Stimulated activated CD4-positive, alpha-beta T cell treated with anti-CD3 and anti-CD28 coated beads, Interleukin-2, amount 100 ng/mL, for 4 hours (primary cell): ENCODE results near the gene JAK2.
"Not testable (repeated sequence)": the region's sequence is repeated elsewhere in the genome, so short reads cannot be mapped to it uniquely, and the experiment has no call there.

Source experiments
- DNase-seq: peaks from one replicate; pipeline ENCODE4 v3.0.0-alpha.2; 2020; ENCODE audit warnings: low read depth

JAK2 gene

DNA sequence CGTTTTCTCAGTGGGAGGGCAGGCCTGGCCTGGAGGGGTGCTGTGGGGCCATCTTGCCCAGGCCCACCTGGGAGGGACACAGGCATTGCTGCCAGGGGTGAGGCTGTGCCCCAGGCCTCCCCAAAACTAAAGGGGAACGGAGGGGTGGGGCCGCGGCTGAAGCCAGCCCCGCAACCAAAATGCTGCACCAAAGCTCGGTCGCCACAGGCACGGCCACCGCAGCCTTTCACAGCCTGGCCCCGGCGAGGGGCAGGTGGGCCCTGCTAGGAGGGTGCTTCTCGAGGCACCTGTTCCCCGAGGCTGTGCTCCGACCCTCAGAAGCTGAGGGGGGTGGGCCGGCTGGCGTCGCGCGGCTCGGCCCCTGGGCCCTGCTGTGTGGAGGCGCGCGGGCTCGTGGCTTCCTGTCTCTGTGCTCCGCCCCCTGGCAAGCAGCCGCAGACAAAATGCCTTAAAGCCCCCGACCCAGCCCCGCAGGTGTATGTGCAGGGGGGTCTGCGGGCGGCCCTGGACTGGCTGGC, 57.6 kb downstream of the JAK2 start:
- no peak for DNase-seq

DNA sequence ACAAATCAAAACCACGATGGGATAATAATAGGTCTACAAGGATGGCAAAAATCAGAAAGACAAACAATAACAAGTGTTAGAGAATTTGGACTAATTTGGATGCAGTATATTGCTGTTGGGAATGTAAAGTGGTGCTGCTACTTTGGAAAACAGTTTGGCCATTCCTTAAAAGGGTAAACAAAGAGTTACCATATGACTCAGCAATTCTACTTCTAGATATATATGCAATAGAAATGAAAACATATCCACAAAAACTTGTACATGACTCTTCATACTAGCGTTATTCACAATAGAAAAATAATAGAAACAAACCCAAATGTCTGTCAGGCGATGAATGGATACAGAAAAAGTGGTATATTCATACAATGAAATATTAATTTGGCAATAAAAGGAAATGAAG, 58.3 kb downstream of the JAK2 start:
- DNase-seq: no peak

- no peak for DNase-seq
These were observed 59.1 kb downstream of the JAK2 start for GRCh38 chr9:5044160-5044559.

- DNase-seq: no peak
These were observed 67.8 kb downstream of the JAK2 start for GRCh38 chr9:5052838-5053237.

DNA sequence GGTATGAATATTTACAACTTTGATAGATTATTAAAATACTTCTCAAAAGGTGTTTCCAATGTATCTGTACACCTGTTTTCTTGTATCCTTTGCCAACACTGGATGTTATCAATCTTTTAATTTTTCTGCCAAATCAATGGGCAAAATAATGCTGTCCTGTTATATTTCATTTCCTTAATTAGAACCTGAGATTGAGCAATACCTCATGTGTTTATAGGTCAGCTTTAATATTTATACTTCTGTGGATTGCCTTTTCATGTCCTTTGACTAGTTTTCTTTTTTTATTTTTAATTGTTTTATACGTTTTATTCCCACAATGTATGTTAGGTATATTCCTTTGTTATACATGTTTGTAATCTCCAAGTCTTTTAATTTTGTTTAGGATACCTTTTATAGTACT, 77.6 kb downstream of the JAK2 start:
- no peak for DNase-seq

DNA sequence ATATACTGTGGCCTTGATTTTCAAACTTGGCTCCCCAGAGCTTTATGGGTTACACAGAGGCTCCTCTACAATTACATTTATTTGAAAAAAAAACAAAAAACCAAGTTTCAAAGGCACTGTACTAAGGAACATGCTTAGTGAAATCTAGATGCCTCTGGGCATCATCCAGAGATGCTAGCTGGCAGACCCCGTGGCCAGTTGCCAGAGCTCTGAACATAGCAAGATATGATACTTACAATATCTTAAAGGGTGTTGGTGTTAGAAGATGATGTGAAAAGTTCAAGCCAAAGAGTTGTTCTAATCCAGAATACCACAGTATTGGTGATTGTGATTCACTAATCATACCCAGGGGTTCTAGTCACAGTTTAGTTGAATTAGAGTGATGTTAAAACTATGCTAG, 87.8 kb downstream of the JAK2 start:
- DNase-seq: no peak

- DNase-seq: no peak
These were observed 88.6 kb downstream of the JAK2 start for GRCh38 chr9:5073701-5074100.

GRCh38 chr9:5085993-5086392, 100.9 kb downstream of the JAK2 start:
- no peak for DNase-seq

DNA sequence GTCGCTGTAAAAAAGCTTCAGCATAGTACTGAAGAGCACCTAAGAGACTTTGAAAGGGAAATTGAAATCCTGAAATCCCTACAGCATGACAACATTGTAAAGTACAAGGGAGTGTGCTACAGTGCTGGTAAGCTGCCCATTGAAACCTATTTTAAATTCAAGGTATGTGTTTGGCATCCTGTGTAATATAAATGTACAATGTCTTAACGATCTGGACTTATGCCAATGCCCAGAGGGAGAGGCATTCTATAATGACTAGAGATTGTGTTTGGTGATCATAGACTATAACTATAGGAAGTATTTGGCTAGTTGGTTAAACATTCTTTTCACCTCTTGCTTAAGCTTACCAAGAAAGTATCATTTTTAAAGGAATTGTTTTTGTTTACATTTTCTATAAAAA, 104.7 kb downstream of the JAK2 start:
- no peak for DNase-seq

- DNase-seq: no peak
These were observed 110.7 kb downstream of the JAK2 start for GRCh38 chr9:5095795-5096194.

DNA sequence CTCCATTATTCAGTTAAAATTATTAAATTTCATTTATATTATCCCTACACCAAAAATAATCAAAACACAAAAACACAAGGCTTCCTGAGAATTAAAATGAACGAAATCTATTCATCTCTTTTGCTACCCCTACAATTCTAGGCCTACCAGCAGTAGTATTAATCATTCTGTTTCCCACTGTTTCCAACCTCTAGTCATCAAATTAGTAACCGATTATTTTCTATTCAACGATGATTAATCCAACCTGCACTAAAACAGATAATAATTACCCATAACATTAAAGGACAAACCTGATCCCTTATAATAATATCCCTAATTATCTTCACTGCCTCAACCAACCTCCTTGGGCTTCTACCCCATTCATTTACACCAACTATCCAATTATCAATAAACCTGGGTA, 114.4 kb downstream of the JAK2 start:
- no peak for DNase-seq

DNA sequence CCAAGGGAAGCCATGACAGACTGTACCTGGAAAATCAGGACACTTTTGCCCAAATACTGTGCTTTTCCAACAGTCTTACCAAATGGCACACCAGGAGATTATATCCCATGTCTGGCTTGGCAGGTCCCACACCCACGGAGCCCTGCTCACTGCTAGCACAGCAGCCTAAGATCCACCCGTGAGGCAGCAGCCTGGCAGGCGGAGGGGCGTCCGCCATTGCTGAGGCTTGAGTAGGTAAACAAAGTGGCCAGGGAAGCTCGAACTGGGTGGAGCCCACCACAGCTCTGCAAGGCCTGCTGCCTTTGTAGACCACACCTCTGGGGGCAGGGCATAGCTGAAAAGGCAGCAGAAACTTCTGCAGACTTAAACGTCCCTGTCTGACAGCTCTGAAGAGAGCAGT, 116.1 kb downstream of the JAK2 start:
- not testable (repeated sequence) for DNase-seq

GRCh38 chr9:5106517-5106916, 121.4 kb downstream of the JAK2 start:
- not testable (repeated sequence) for DNase-seq

GRCh38 chr9:5110867-5111681, 126.0 kb downstream of the JAK2 start:
- DNase-seq: no peak

GRCh38 chr9:5111696-5112095, 126.6 kb downstream of the JAK2 start:
- no peak for DNase-seq

GRCh38 chr9:5112109-5112592, 127.1 kb downstream of the JAK2 start:
- no peak for DNase-seq

DNA sequence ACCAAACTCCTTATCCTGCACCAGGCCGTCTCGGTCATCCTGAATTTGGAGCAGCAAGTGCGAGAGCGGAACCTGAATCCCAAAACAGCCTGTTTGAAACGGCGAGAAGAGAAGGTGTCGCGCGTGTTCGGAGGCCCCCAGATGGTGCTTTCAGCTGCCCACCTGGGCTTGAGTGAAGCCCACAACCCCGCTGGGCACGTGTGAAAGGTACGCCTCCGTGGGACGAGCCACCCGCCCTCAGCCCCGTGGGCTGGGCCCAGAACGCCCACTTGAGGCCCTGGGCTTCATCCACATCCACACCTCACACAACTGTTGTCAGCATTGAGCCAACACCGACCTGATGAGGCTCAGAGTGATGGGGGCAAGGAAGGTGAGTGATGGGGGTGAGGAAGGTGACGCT, 127.6 kb downstream of the JAK2 start:
- no peak for DNase-seq

- DNase-seq: no peak
These were observed 128.5 kb downstream of the JAK2 start for GRCh38 chr9:5113523-5113922.

GRCh38 chr9:5113994-5114748, 129.1 kb downstream of the JAK2 start:
- no peak for DNase-seq

DNA sequence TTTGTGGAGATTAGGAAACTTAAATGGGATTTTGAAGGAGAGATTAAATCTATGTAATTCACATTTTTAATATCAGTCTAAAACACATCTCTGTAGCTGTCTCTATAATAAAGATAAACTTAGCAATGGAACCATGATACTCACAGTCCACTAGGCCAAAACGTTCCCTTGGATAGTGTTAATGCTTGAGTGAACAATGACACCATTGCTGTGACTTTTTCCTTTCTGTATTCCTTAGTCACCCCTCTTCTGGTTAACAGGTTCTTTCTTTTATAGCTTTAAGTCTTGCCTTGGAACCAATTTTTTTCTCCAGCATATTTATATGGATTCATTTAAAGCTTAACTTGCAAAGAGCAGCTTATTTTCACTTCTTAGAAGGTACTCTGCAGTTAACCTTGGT, 137.0 kb downstream of the JAK2 start:
- no peak for DNase-seq

GRCh38 chr9:5122516-5122915, 137.4 kb downstream of the JAK2 start:
- no peak for DNase-seq

- DNase-seq: no peak
These were observed 155.1 kb downstream of the JAK2 start for GRCh38 chr9:5140151-5140550.

DNA sequence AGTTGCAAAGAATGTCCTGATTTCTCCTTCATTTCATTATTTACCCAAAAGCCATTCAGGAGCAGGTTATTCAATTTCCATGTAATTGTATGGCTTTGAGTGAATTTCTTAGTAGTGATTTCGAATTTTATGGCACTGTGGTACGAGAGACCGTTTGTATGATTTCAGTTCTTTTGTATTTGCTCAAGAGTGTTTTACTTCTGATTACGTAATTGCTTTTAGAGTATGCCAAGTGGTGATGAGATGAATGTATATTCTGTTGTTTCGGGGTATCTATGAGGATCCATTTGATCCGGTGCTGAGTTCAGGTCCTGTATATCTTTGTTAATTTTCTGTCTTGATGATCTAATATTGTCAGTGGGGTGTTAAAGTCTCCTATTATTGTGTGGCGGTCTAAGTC, 159.1 kb downstream of the JAK2 start:
- DNase-seq: no peak
